ENCODE results near the gene UNKL.

The UNKL gene

GRCh38 chr16:1322407-1322806, 92.1 kb downstream of the UNKL start:
- Histone ChIP-seq H3K4me2 (ENCODE audit: low read length) (no peak overlapping the region), H3K9ac (no peak overlapping the region), H3K4me1 (no peaks in the 10 kb centered on the region), H3K27ac (no peak overlapping the region), H3K9me3 (ENCODE audit: control insufficient read depth, low read length) (no peaks in the 10 kb centered on the region), H3K79me2 (peaks cover 19% of the 10 kb centered on the region), H2AFZ (no peak overlapping the region), H3K4me3 (ENCODE audit: low read depth, low read length) (no peak overlapping the region), H3K36me3 (ENCODE audit: control insufficient read depth, insufficient read depth, low read length) (no peaks in the 10 kb centered on the region), H3K27me3 (ENCODE audit: control insufficient read depth, insufficient read depth, low read length) (no peaks in the 10 kb centered on the region)
- no peak for TF ChIP-seq CTCF (IDR thresholded peaks at IDR 0.05)

GRCh38 chr16:1320658-1321240, 93.8 kb downstream of the UNKL start:
- TF ChIP-seq CTCF (IDR thresholded peaks at IDR 0.05), result no peak
- no peak overlapping the region for H3K9ac ChIP-seq
- H3K4me1 ChIP-seq, result no peaks in the 10 kb centered on the region

GRCh38 chr16:1320097-1320496, 94.4 kb downstream of the UNKL start:
- no peak overlapping the region for H2AFZ ChIP-seq
- no peak for TF ChIP-seq CTCF (IDR thresholded peaks at IDR 0.05)
- H3K4me2 ChIP-seq (ENCODE audit: low read length), result no peak overlapping the region
- peaks cover 29% of the 10 kb centered on the region for H3K79me2 ChIP-seq
- no peaks in the 10 kb centered on the region for H3K36me3 ChIP-seq (ENCODE audit: control insufficient read depth, insufficient read depth, low read length)
- no peak overlapping the region for H3K4me3 ChIP-seq (ENCODE audit: low read depth, low read length)
- no peaks in the 10 kb centered on the region for H3K4me1 ChIP-seq
- H3K27ac ChIP-seq, result no peak overlapping the region
- no peak overlapping the region for H3K9ac ChIP-seq
- no peaks in the 10 kb centered on the region for H3K9me3 ChIP-seq (ENCODE audit: control insufficient read depth, low read length)
- H3K27me3 ChIP-seq (ENCODE audit: control insufficient read depth, insufficient read depth, low read length), result no peaks in the 10 kb centered on the region

More at GRCh38 chr16:1320658-1321240, 93.8 kb downstream of the UNKL start:
- Histone ChIP-seq H3K27me3 (ENCODE audit: control insufficient read depth, insufficient read depth, low read length) (no peaks in the 10 kb centered on the region), H3K27ac (no peak overlapping the region), H3K4me3 (ENCODE audit: low read depth, low read length) (no peak overlapping the region), H3K36me3 (ENCODE audit: control insufficient read depth, insufficient read depth, low read length) (no peaks in the 10 kb centered on the region), H3K9me3 (ENCODE audit: control insufficient read depth, low read length) (no peaks in the 10 kb centered on the region), H3K79me2 (peaks cover 22% of the 10 kb centered on the region), H2AFZ (no peak overlapping the region), H3K4me2 (ENCODE audit: low read length) (no peak overlapping the region)

GRCh38 chr16:1319041-1319440, 95.5 kb downstream of the UNKL start:
- no peak overlapping the region for H2AFZ ChIP-seq
- H3K9me3 ChIP-seq (ENCODE audit: control insufficient read depth, low read length), result no peaks in the 10 kb centered on the region
- no peaks in the 10 kb centered on the region for H3K36me3 ChIP-seq (ENCODE audit: control insufficient read depth, insufficient read depth, low read length)
- no peak overlapping the region for H3K4me2 ChIP-seq (ENCODE audit: low read length)
- H3K27me3 ChIP-seq (ENCODE audit: control insufficient read depth, insufficient read depth, low read length), result no peaks in the 10 kb centered on the region
- H3K9ac ChIP-seq, result no peak overlapping the region
- H3K4me3 ChIP-seq (ENCODE audit: low read depth, low read length), result no peak overlapping the region
- H3K4me1 ChIP-seq, result no peaks in the 10 kb centered on the region
- TF ChIP-seq CTCF (IDR thresholded peaks at IDR 0.05), result no peak
- H3K27ac ChIP-seq, result no peak overlapping the region
- peaks cover 39% of the 10 kb centered on the region for H3K79me2 ChIP-seq

GRCh38 chr16:1318268-1318545, 96.3 kb downstream of the UNKL start:
- no peaks in the 10 kb centered on the region for H3K4me1 ChIP-seq
- TF ChIP-seq CTCF (IDR thresholded peaks at IDR 0.05), result no peak
- H3K36me3 ChIP-seq (ENCODE audit: control insufficient read depth, insufficient read depth, low read length), result no peaks in the 10 kb centered on the region
- no peak overlapping the region for H3K9ac ChIP-seq
- no peak overlapping the region for H3K4me2 ChIP-seq (ENCODE audit: low read length)
- no peaks in the 10 kb centered on the region for H3K9me3 ChIP-seq (ENCODE audit: control insufficient read depth, low read length)
- H3K4me3 ChIP-seq (ENCODE audit: low read depth, low read length), result no peak overlapping the region
- H3K27me3 ChIP-seq (ENCODE audit: control insufficient read depth, insufficient read depth, low read length), result no peaks in the 10 kb centered on the region
- peaks cover 48% of the 10 kb centered on the region for H3K79me2 ChIP-seq
- H3K27ac ChIP-seq, result no peak overlapping the region
- no peak overlapping the region for H2AFZ ChIP-seq

All from parathyroid adenoma (tissue), 2 donors.